KMS-11 (cell line): ENCODE results near the gene TLNRD1.

Experiments used
- H2AFZ ChIP-seq: fragments of 200-600 bp; sonication (generic); 2 replicates; pipeline ENCODE4 v1.6.1; 2016; ENCODE audit warnings: antibody characterized with exemption, mixed run types, low read depth
- H3K27ac ChIP-seq: fragments of 200-600 bp; sonication (generic); 2 replicates; pipeline ENCODE4 v1.6.1; 2016; ENCODE audit warnings: mild to moderate bottlenecking, mixed run types
- H3K27me3 ChIP-seq: fragments of 200-600 bp; sonication (generic); 2 replicates; pipeline ENCODE4 v1.6.1; 2017; ENCODE audit warnings: mild to moderate bottlenecking, low read depth, mixed run types, moderate library complexity; ENCODE audit not compliant: insufficient read depth
- H3K36me3 ChIP-seq: fragments of 200-600 bp; sonication (generic); 2 replicates; pipeline ENCODE4 v1.6.1; 2017; ENCODE audit warnings: mild to moderate bottlenecking, mixed run types; ENCODE audit not compliant: insufficient read depth
- H3K4me1 ChIP-seq: fragments of 200-600 bp; sonication (generic); 2 replicates; pipeline ENCODE4 v1.6.1; 2016; ENCODE audit warnings: mild to moderate bottlenecking, low read depth, mixed run types; ENCODE audit not compliant: poor library complexity, severe bottlenecking
- H3K4me2 ChIP-seq: fragments of 200-600 bp; sonication (generic); 2 replicates; pipeline ENCODE4 v1.7.0; 2016; ENCODE audit warnings: mild to moderate bottlenecking, mixed run types
- H3K4me3 ChIP-seq: fragments of 200-600 bp; sonication (generic); IDR thresholded peaks from 2 replicates; pipeline ENCODE4 v1.6.1; 2017; ENCODE audit warnings: low read depth, low read length, mixed read lengths; ENCODE audit not compliant: insufficient read depth
- H3K79me2 ChIP-seq: fragments of 200-600 bp; sonication (generic); 2 replicates; pipeline ENCODE4 v1.6.1; 2016; ENCODE audit warnings: low read depth, mixed run types; ENCODE audit not compliant: insufficient read depth
- H3K9ac ChIP-seq: fragments of 200-600 bp; sonication (generic); 2 replicates; pipeline ENCODE4 v1.6.1; 2016; ENCODE audit warnings: mild to moderate bottlenecking, mixed run types
- H4K20me1 ChIP-seq: fragments of 200-600 bp; sonication (generic); 2 replicates; pipeline ENCODE4 v1.6.1; 2016; ENCODE audit warnings: mild to moderate bottlenecking, mixed run types; ENCODE audit not compliant: insufficient read depth
- TF ChIP-seq, protein P1 (sequence below): fragments of 200-600 bp; sonication (generic); conservative IDR thresholded peaks from 2 replicates; pipeline ENCODE4 v1.6.1; 2017; ENCODE audit warnings: low read depth, mild to moderate bottlenecking, antibody characterized with exemption, low read length, moderate library complexity, mixed read lengths

Gene TLNRD1

DNA sequence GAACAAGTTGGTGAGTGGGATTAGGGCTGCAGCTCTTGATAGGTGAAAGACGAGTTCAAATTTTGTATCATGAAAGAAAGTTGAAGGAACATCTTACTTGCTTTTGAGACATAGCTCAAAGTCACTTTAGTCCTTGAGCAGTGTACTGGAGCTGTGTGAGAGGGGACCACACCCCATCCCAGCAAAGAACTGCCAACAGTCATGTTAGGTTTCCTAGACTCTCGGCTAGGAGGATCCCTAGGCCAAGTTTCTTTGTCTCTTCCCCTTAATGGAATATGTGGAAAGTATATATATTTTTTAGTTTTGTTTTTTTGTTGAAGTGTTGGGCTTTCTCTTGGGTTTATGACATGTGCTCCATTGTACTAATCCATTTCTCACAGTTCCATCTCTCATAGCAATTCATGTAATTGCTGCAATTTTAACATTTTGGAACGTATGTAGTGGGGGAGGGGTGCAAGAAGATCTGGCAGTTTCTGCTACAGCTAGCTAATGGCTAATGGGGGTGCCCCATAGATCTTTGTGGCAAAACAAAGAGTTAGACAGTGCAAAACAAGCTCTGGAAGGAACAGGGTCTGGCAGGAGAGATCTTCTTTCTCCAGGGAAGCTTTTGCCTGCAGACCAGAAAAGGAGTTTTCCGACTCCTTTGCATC lies 25.1 kb downstream of the TLNRD1 start:
- no peaks in the 10 kb centered on the region for H3K79me2 ChIP-seq
- no peak overlapping the region for H3K4me2 ChIP-seq
- H3K36me3 ChIP-seq = no peaks in the 10 kb centered on the region
- TF ChIP-seq, protein P1, sequence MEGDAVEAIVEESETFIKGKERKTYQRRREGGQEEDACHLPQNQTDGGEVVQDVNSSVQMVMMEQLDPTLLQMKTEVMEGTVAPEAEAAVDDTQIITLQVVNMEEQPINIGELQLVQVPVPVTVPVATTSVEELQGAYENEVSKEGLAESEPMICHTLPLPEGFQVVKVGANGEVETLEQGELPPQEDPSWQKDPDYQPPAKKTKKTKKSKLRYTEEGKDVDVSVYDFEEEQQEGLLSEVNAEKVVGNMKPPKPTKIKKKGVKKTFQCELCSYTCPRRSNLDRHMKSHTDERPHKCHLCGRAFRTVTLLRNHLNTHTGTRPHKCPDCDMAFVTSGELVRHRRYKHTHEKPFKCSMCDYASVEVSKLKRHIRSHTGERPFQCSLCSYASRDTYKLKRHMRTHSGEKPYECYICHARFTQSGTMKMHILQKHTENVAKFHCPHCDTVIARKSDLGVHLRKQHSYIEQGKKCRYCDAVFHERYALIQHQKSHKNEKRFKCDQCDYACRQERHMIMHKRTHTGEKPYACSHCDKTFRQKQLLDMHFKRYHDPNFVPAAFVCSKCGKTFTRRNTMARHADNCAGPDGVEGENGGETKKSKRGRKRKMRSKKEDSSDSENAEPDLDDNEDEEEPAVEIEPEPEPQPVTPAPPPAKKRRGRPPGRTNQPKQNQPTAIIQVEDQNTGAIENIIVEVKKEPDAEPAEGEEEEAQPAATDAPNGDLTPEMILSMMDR = no peak
- H3K27me3 ChIP-seq = no peaks in the 10 kb centered on the region
- H2AFZ ChIP-seq = no peak overlapping the region
- H3K27ac ChIP-seq = no peak overlapping the region
- H3K4me3 ChIP-seq = no peak overlapping the region
- no peak overlapping the region for H3K9ac ChIP-seq
- peaks cover 12% of the 10 kb centered on the region for H3K4me1 ChIP-seq
- no peaks in the 10 kb centered on the region for H4K20me1 ChIP-seq

DNA sequence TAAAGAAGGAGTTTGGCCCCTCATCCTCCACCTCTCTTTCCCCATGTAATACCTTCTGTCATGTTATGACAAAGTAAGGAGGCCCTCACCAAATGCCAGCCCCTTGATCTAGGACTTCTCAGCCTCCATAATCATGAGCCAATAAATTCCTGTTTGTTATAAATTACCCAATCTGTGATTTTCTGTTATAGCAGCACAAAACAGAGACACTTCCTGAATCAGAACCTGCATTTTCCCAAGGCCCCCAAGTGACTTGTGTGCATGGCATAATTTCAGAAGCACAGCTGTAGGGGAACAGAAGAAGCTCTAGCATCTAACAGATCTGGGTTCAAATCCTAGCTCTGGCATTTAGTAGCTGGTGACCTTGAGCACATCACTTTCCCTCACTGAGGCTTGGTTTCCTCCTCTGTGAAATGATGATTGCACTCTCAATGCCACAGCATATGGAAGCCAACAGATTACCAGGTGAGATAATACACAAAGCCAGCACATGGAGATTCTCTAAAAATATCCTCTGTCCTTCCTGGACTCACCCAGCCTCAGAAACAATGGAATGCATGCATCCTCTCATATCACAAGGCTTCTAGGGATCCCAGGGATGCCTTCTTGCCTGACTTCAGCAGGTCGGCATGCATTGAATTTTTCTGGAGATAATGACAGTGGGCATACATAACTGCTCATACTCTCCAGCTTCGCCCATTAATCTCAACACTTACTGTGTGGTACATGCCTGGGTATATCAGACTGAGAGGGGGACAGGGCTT lies 26.3 kb downstream of the TLNRD1 start:
- Histone ChIP-seq H3K9ac (no peak overlapping the region), H3K4me1 (peaks cover 12% of the 10 kb centered on the region), H3K4me2 (no peak overlapping the region), H2AFZ (no peak overlapping the region), H4K20me1 (no peaks in the 10 kb centered on the region), H3K79me2 (no peaks in the 10 kb centered on the region), H3K36me3 (no peaks in the 10 kb centered on the region), H3K4me3 (no peak overlapping the region), H3K27ac (no peak overlapping the region), H3K27me3 (no peaks in the 10 kb centered on the region)
- TF ChIP-seq, protein P1 = no peak

DNA sequence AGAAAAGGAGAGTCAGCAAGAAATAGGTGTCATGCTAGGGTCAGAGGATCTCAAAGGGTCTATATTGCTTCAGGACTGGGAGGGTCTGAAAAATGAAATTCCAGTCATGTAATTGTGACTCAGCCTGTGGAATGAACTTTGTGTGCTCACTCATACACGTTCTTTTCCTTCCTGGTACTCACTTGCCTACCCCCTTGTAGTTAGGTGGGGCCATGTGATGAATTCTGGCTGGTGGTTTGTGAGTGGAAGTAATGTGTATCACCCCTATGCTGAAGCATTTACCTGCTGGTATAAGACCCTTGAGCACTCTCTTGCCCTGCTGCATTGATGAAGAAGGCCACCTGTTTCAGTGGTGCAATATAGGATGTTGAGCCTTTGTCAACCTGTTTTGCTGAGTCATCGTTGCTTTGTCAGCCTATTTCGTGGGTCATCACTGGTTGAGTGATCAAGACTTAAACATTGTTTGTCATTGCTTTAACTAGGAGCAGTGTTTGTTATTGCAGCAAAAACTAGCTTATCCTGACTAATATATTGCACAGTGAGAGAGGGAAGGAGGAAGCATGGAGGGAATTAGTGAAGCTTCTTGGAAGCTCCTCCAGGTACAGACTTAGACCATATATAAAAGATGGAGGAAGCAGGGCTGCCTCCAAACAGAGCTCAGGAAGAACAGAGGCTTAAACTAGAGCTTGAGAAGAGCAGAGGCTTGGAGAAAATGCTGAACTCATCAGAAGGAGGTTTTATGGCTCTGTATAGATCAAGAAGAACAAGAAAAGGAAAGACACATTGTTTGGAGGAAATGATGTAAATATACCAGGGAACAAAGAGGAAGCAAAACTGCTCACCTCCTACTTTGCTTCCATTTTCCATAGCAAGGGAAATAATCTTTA lies 28.9 kb downstream of the TLNRD1 start:
- Histone ChIP-seq H3K4me2 (no peak overlapping the region), H4K20me1 (no peaks in the 10 kb centered on the region), H3K27me3 (no peaks in the 10 kb centered on the region), H3K4me3 (no peak overlapping the region), H3K9ac (no peak overlapping the region), H2AFZ (no peak overlapping the region), H3K4me1 (no peaks in the 10 kb centered on the region), H3K79me2 (no peaks in the 10 kb centered on the region), H3K36me3 (no peaks in the 10 kb centered on the region), H3K27ac (no peak overlapping the region)
- TF ChIP-seq, protein P1 = no peak

DNA sequence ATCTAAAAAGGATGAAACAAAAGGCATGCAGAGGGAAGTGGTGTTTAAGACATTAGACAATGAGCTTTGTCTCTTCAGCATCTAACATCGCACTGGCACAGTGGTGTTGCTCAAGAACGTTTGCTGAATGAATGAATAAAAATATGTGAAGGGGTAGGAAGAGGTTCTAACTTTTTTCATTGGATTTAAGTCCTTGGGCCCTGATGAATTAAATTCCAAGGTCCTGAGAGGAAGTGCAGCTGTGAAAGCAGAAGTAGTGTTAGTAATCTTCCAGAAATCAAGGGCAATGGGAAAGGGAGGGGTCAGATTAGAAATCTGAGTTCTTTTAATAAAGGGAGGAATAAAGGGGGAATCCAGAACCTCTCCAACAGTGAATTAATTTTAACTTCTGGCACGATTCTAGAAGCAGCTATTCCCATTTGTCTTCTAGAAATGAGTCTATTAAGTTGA lies 29.6 kb downstream of the TLNRD1 start:
- Histone ChIP-seq H4K20me1 (no peaks in the 10 kb centered on the region), H3K9ac (no peak overlapping the region), H3K4me3 (no peak overlapping the region), H3K36me3 (no peaks in the 10 kb centered on the region), H3K4me1 (no peaks in the 10 kb centered on the region), H3K4me2 (no peak overlapping the region), H3K27me3 (no peaks in the 10 kb centered on the region), H3K27ac (no peak overlapping the region), H2AFZ (no peak overlapping the region), H3K79me2 (no peaks in the 10 kb centered on the region)
- TF ChIP-seq, protein P1 = no peak
